Neural progenitor cell (in vitro differentiated cells): ENCODE data around the gene IGFL4. TPM values are rescaled to one million over a fixed set of nuclear protein-coding genes. Genes with fewer than 3 reads are reported as not detected.

Experiments used
- DNase-seq: peaks from one replicate; pipeline ENCODE4 v3.0.0-alpha.2; 2016; ENCODE audit warnings: low spot score
- H2AFZ ChIP-seq: fragments of 200-600 bp; sonication (generic); replicated peaks from 2 replicates; pipeline ENCODE4 v1.6.1; 2016; ENCODE audit warnings: antibody characterized with exemption
- H3F3A ChIP-seq: fragments of 200-600 bp; sonication (generic); 2 replicates; pipeline ENCODE4 v1.6.1; 2016; ENCODE audit warnings: antibody characterized with exemption, low read depth
- H3K27ac ChIP-seq: fragments of 200-600 bp; sonication (generic); 2 replicates; pipeline ENCODE4 v1.5.1; 2016; ENCODE audit warnings: mild to moderate bottlenecking
- H3K27me3 ChIP-seq: fragments of 200-600 bp; sonication (generic); 2 replicates; pipeline ENCODE4 v1.6.1; 2016; ENCODE audit warnings: mild to moderate bottlenecking, moderate library complexity
- H3K36me3 ChIP-seq: fragments of 200-600 bp; sonication (generic); 2 replicates; pipeline ENCODE4 v1.5.1; 2016
- H3K4me1 ChIP-seq: fragments of 200-600 bp; sonication (generic); 2 replicates; pipeline ENCODE4 v1.6.1; 2016; ENCODE audit warnings: mixed run types
- H3K4me2 ChIP-seq: fragments of 200-600 bp; sonication (generic); 2 replicates; pipeline ENCODE4 v1.6.1; 2016
- H3K4me3 ChIP-seq: fragments of 200-600 bp; sonication (generic); 2 replicates; pipeline ENCODE4 v1.5.1; 2016
- H3K79me2 ChIP-seq: fragments of 200-600 bp; sonication (generic); 2 replicates; pipeline ENCODE4 v1.6.1; 2016; ENCODE audit warnings: low read depth
- H3K9ac ChIP-seq: fragments of 200-600 bp; sonication (generic); 2 replicates; pipeline ENCODE4 v1.6.1; 2016
- H3K9me3 ChIP-seq: fragments of 200-600 bp; sonication (generic); 2 replicates; pipeline ENCODE4 v1.5.1; 2016; ENCODE audit warnings: low read depth
- H4K20me1 ChIP-seq: fragments of 200-600 bp; sonication (generic); 2 replicates; pipeline ENCODE4 v1.6.1; 2016; ENCODE audit warnings: low read depth
- H3K27ac Mint-ChIP-seq: 3 replicates; pipeline ENCODE4 v1.8.0; 2021; ENCODE audit warnings: mixed read lengths
- H3K27me3 Mint-ChIP-seq: 2 replicates; pipeline ENCODE4 v1.8.0; 2022; ENCODE audit warnings: low read depth, mild to moderate bottlenecking, inconsistent platforms, moderate library complexity, mixed read lengths; ENCODE audit not compliant: insufficient read depth
- H3K36me3 Mint-ChIP-seq: 3 replicates; pipeline ENCODE4 v1.8.0; 2021; ENCODE audit warnings: mixed read lengths
- H3K4me1 Mint-ChIP-seq: 3 replicates; pipeline ENCODE4 v1.8.0; 2021; ENCODE audit warnings: mixed read lengths
- H3K4me3 Mint-ChIP-seq: 3 replicates; pipeline ENCODE4 v1.8.0; 2021; ENCODE audit warnings: mild to moderate bottlenecking, moderate library complexity, mixed read lengths
- H3K9me3 Mint-ChIP-seq: 3 replicates; pipeline ENCODE4 v1.8.0; 2020; ENCODE audit warnings: mixed read lengths
- CTCF ChIP-seq: fragments of 200-600 bp; sonication (generic); IDR thresholded peaks from 2 replicates; pipeline ENCODE4 v1.5.1; 2017; ENCODE audit warnings: antibody characterized with exemption, mild to moderate bottlenecking
- EZH2 ChIP-seq: fragments of 200-600 bp; sonication (generic); IDR thresholded peaks from 2 replicates; pipeline ENCODE4 v1.6.1; 2017; ENCODE audit warnings: antibody characterized with exemption, mild to moderate bottlenecking, moderate library complexity
- EZH2phosphoT487 ChIP-seq: fragments of 200-600 bp; sonication (generic); IDR thresholded peaks from 2 replicates; pipeline ENCODE4 v1.6.1; 2017; ENCODE audit warnings: antibody characterized with exemption
- total RNA-seq: library from RNA; depleted of rRNA; stranded (reverse); fragments of >200 nt; gene quantifications from 2 replicates; pipeline ENCODE4 v1.2.3, GENCODE V29; 2015; ENCODE audit warnings: low replicate concordance

The IGFL4 gene
- total RNA-seq, 1 donor from 2014 or later = 0.21 TPM

GRCh38 chr19:46068345-46069258, 27.8 kb upstream of the IGFL4 start:
- no peak overlapping the region for H3K27ac Mint-ChIP-seq
- H3K9ac ChIP-seq = no peak overlapping the region
- H3K9me3 ChIP-seq = no peaks in the 10 kb centered on the region
- H3K36me3 Mint-ChIP-seq = no peaks in the 10 kb centered on the region
- no peaks in the 10 kb centered on the region for H3K79me2 ChIP-seq
- H4K20me1 ChIP-seq = no peaks in the 10 kb centered on the region
- no peak overlapping the region for H3K4me2 ChIP-seq
- peaks cover 13% of the 10 kb centered on the region for H3K27me3 Mint-ChIP-seq
- no peaks in the 10 kb centered on the region for H3K36me3 ChIP-seq
- H3K4me1 Mint-ChIP-seq = peaks cover 7% of the 10 kb centered on the region
- DNase-seq = no peak
- H3K27me3 ChIP-seq = peaks cover 26% of the 10 kb centered on the region
- H3K4me3 Mint-ChIP-seq = no peak overlapping the region
- H3K4me1 ChIP-seq = no peaks in the 10 kb centered on the region
- no peaks in the 10 kb centered on the region for H3F3A ChIP-seq
- no peak overlapping the region for H3K27ac ChIP-seq
- no peak overlapping the region for H3K4me3 ChIP-seq
- TF ChIP-seq EZH2 (no peak), EZH2phosphoT487 (no peak), CTCF (no peak)
- H3K9me3 Mint-ChIP-seq = no peaks in the 10 kb centered on the region
- no peak overlapping the region for H2AFZ ChIP-seq

- no peaks in the 10 kb centered on the region for H3F3A ChIP-seq
- H3K4me1 ChIP-seq = no peaks in the 10 kb centered on the region
- H3K4me2 ChIP-seq = no peak overlapping the region
- no peaks in the 10 kb centered on the region for H3K36me3 ChIP-seq
- H4K20me1 ChIP-seq = no peaks in the 10 kb centered on the region
- no peak for DNase-seq
- no peak overlapping the region for H3K4me3 Mint-ChIP-seq
- no peaks in the 10 kb centered on the region for H3K9me3 ChIP-seq
- H3K9ac ChIP-seq = no peak overlapping the region
- H3K36me3 Mint-ChIP-seq = no peaks in the 10 kb centered on the region
- H3K27ac ChIP-seq = no peak overlapping the region
- peaks cover 17% of the 10 kb centered on the region for H3K27me3 ChIP-seq
- H3K27ac Mint-ChIP-seq = no peak overlapping the region
- peaks cover 7% of the 10 kb centered on the region for H3K4me1 Mint-ChIP-seq
- no peaks in the 10 kb centered on the region for H3K79me2 ChIP-seq
- no peak for TF ChIP-seq CTCF
- TF ChIP-seq EZH2 = no peak
- no peak for TF ChIP-seq EZH2phosphoT487
- H3K4me3 ChIP-seq = no peak overlapping the region
- H3K9me3 Mint-ChIP-seq = no peaks in the 10 kb centered on the region
- no peak overlapping the region for H2AFZ ChIP-seq
- peaks cover 9% of the 10 kb centered on the region for H3K27me3 Mint-ChIP-seq
These were observed 26.9 kb upstream of the IGFL4 start for GRCh38 chr19:46067691-46068090.

GRCh38 chr19:46066471-46066870, 25.7 kb upstream of the IGFL4 start:
- no peaks in the 10 kb centered on the region for H4K20me1 ChIP-seq
- Mint-ChIP-seq H3K4me3 (no peak overlapping the region), H3K4me1 (peaks cover 7% of the 10 kb centered on the region), H3K27me3 (peaks cover 9% of the 10 kb centered on the region), H3K27ac (no peak overlapping the region), H3K9me3 (peaks cover 6% of the 10 kb centered on the region), H3K36me3 (no peaks in the 10 kb centered on the region)
- no peak overlapping the region for H3K27ac ChIP-seq
- no peaks in the 10 kb centered on the region for H3K79me2 ChIP-seq
- peaks cover 5% of the 10 kb centered on the region for H3K27me3 ChIP-seq
- DNase-seq = no peak
- H3K9me3 ChIP-seq = peaks cover 4% of the 10 kb centered on the region
- TF ChIP-seq EZH2phosphoT487 = no peak
- no peak for TF ChIP-seq CTCF
- TF ChIP-seq EZH2 = no peak
- H3K4me3 ChIP-seq = no peak overlapping the region
- no peaks in the 10 kb centered on the region for H3F3A ChIP-seq
- no peaks in the 10 kb centered on the region for H3K36me3 ChIP-seq
- H3K9ac ChIP-seq = no peak overlapping the region
- H3K4me1 ChIP-seq = no peaks in the 10 kb centered on the region
- no peak overlapping the region for H3K4me2 ChIP-seq
- no peak overlapping the region for H2AFZ ChIP-seq
